Measurements from ENCODE around the gene TIMP4.
A peak's percentile ranks its signal among the peaks of the same experiment; 100 is the strongest.

TIMP4 gene

DNA sequence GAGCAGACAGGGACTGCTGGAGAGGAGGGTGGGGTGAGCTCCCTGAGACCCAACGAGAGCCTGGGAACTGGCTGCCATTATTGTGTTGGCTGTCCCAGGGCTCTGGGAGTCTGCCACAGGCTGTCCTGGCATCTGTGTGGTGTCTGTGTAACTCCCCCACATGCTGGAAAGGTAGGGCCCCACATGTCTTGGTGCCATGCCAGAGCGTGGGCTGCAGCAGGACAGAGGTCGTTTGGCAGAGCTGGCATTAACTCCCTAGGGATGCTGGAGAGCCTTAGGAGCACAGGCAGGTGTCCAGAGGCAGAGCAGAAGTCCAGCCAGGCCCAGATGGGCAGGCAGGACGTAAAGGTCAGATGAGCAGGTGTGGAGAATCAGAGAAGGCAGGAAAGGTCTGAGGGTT lies 9.7 kb downstream of the TIMP4 start:
- Histone ChIP-seq H3K4me3 (no peak overlapping the region), H3K27ac (peak overlapping the region in 1 of 2 donors; percentile 56)
- no peak for DNase-seq (ENCODE audit: low spot score)
- TF ChIP-seq, protein P1, sequence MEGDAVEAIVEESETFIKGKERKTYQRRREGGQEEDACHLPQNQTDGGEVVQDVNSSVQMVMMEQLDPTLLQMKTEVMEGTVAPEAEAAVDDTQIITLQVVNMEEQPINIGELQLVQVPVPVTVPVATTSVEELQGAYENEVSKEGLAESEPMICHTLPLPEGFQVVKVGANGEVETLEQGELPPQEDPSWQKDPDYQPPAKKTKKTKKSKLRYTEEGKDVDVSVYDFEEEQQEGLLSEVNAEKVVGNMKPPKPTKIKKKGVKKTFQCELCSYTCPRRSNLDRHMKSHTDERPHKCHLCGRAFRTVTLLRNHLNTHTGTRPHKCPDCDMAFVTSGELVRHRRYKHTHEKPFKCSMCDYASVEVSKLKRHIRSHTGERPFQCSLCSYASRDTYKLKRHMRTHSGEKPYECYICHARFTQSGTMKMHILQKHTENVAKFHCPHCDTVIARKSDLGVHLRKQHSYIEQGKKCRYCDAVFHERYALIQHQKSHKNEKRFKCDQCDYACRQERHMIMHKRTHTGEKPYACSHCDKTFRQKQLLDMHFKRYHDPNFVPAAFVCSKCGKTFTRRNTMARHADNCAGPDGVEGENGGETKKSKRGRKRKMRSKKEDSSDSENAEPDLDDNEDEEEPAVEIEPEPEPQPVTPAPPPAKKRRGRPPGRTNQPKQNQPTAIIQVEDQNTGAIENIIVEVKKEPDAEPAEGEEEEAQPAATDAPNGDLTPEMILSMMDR (IDR thresholded peaks at IDR 0.05), result no peak

DNA sequence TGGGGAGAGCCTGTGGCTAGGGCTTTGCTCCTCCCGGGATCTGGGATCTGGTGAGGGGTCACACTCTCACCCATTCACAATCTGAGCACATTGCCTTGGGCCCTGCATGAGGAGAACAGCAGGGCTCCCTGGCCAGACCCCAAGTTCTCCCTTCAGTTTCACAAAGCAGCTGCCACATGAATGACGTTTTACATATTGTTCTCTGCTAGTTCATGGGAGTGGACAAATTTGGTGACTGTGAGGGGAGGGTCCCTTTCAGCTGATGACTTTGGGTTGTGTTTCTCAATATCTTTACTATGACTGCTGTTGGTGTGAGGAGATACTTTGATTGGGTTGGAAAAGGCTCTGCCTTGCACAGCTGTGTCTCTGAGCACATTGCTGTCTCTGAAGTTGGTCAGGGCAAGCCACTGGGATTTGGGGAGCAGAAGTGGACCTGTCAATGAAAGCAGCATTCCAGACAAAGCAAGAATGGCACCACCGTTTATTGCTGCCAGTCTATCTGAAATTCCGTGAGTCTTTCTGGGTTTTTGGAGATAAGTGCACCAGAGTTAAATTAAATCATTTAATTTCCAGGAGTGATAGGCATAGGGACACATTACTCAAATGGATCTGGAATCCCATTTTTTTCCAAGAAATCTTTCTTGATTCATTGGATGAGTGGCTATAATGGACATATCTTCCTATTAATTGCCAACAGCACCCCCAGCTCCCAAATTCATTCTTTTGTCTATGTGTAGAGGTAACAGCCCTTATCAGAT lies 10.3 kb downstream of the TIMP4 start:
- no peak for DNase-seq (ENCODE audit: low spot score)
- peak overlapping the region; percentile 11 to 56 for H3K27ac ChIP-seq

DNA sequence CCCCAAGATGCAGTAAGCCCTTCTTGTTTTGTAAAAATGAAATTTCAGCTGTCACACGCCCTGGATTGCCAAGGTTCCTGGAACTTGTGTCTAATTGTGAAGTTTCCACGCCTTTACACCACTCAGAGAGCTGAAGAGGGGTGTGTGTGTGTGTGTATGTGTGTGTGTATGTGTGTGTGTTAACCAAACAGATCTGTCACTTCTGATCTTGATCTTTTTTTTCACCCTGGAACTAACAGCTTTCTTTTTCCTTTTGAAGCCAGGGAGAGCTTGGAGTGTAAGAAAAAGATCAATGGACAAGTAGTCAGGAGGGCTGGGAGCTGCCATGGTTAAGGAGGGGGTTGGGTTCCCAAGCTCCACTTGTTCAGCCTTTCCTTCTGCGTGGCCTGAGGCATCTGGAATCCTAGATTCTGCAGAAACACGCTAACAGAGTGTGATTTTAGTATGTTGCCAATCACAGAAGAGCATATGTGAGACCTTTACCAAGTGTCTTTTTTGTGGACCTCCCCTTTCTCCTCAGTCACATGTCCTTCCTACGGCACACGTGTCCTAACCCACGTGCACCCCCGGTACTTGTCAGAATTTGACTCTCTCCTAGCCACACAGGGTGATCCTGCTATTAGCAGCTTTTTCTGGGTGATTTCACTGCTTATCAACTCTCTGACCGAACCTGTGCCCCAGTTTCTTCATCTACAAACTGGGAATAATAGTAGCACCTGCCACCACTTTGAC lies 11.5 kb downstream of the TIMP4 start:
- TF ChIP-seq, protein P1 (IDR thresholded peaks at IDR 0.05), result no peak
- DNase-seq (ENCODE audit: low spot score), result no peak
- no peak overlapping the region for H3K4me3 ChIP-seq
- H3K27ac ChIP-seq, result peak overlapping the region in 1 of 2 donors; percentile 20

More for the DNA sequence above, 10.3 kb downstream of the TIMP4 start:
- no peak overlapping the region for H3K4me3 ChIP-seq
- TF ChIP-seq, protein P1 (IDR thresholded peaks at IDR 0.05), result no peak

DNA sequence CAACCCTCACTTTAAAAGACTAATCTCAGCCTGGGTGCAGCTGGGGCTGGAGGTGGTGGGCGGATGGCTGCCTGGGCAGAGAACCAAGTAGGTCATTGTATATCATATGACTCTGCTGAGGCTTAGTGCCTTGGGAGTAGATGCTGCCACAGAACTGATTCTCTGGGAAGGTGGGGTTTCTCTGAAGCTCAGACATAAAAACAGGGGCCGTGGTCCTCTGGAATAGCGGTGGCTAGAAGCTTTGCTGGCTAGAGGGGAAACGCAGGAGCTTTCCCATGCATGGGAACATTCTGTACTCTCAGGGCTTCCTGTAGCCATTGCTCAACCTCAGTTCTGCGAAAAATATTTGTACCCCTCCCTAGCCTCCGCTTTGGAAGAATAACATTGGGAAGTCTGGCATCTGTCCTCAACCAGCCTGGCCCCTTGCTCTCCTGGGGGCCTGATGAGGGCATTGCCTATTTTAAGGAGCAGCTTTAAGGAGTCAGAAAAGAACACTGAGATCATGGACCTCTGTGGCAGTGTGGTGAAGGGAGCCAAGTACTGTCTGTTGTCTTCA lies 14.7 kb downstream of the TIMP4 start:
- DNase-seq (ENCODE audit: low spot score), result peak; percentile 98
- Histone ChIP-seq H3K4me3 (peak overlapping the region; percentile 36), H3K27ac (peak overlapping the region; percentile 83 to 91)
- TF ChIP-seq, protein P1 (IDR thresholded peaks at IDR 0.05), result no peak

DNA sequence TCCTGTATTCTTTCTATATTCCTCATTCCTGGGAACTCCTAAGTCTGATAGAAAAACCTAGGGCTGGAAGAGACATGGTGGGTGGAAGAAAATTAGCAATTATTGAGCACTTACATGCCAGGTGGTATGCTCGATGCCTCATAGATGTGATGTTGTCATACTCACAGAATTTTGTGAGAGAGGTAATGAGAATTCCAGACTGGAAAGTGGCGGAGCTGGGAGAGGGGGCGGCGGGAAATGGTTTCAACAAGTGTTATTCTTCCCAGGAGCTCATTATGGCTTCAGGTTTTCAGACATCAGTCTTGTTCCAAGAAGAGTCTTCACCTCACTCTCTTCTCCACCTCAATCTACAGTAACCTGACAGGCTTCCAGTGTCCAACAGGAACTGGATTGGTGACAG lies 16.2 kb downstream of the TIMP4 start:
- TF ChIP-seq, protein P1 (IDR thresholded peaks at IDR 0.05), result no peak
- no peak for DNase-seq (ENCODE audit: low spot score)
- peak overlapping the region; percentile 14 to 83 for H3K27ac ChIP-seq

DNA sequence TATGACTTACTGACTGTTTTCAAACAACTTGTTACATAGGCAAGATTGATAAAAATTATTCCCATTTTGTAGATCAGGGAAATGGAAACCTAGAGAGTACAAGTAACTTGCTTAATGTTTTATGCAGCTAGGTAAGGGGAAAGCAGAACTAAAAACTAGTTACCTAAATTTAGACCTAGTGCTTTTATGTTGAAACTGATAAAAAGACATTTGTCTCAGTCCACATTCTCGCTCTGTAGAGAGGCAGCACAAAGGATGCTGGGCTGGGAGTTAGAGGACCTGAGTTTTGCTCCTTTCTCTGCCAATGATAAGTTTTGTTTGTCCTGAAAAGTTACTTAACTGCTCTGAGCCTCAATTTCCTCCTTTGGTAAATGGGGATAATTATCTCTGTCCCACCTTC lies 17.4 kb downstream of the TIMP4 start:
- TF ChIP-seq, protein P1 (IDR thresholded peaks at IDR 0.05), result no peak
- Histone ChIP-seq H3K4me3 (no peak overlapping the region), H3K27ac (no peak overlapping the region)
- DNase-seq (ENCODE audit: low spot score), result no peak

More for the DNA sequence above, 16.2 kb downstream of the TIMP4 start:
- H3K4me3 ChIP-seq, result no peak overlapping the region

All from coronary artery (tissue), 2 donors.